Measurements from ENCODE around the gene CDK6.

DNA sequence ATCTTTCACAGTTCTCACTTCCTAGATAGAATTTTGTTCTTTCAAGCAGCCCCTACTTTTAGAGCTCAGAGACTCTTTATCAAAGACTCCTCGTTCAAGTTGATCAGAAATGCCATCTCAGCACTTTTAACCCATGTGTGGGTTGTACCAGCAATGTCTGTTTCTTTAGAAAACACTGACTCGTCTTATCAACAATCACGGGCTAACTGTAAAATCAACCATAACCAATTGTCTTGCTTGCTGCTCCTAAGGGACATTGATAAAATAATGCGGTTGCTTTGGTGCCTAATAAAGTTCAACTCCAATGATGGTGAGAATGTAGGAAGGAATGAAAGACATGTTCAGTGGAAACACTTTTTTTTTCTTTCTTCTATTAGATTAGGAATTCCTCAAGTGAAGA is 12.9 kb upstream of the CDK6 start:
- TF ChIP-seq, protein P1, sequence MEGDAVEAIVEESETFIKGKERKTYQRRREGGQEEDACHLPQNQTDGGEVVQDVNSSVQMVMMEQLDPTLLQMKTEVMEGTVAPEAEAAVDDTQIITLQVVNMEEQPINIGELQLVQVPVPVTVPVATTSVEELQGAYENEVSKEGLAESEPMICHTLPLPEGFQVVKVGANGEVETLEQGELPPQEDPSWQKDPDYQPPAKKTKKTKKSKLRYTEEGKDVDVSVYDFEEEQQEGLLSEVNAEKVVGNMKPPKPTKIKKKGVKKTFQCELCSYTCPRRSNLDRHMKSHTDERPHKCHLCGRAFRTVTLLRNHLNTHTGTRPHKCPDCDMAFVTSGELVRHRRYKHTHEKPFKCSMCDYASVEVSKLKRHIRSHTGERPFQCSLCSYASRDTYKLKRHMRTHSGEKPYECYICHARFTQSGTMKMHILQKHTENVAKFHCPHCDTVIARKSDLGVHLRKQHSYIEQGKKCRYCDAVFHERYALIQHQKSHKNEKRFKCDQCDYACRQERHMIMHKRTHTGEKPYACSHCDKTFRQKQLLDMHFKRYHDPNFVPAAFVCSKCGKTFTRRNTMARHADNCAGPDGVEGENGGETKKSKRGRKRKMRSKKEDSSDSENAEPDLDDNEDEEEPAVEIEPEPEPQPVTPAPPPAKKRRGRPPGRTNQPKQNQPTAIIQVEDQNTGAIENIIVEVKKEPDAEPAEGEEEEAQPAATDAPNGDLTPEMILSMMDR (IDR thresholded peaks at IDR 0.05; ENCODE audit: low read depth, low read length): no peak
- TF ChIP-seq POLR2A (IDR thresholded peaks at IDR 0.05; ENCODE audit: extremely low read depth, insufficient read length) (no peak), MYC (IDR thresholded peaks at IDR 0.05; ENCODE audit: low read depth, low read length) (no peak)
- TF ChIP-seq, protein P2, sequence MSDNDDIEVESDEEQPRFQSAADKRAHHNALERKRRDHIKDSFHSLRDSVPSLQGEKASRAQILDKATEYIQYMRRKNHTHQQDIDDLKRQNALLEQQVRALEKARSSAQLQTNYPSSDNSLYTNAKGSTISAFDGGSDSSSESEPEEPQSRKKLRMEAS (IDR thresholded peaks at IDR 0.05; ENCODE audit: low read depth, low read length): no peak

All from NB4 (cell line).